Activated T-helper 1 cell treated with Interleukin-2 at 50 U/mL for 16 hours (primary cell): Measurements from ENCODE around the gene KIAA1671.

Experiments
- DNase-seq: peaks from one replicate; pipeline ENCODE4 v3.0.0-alpha.2; 2020; ENCODE audit warnings: low read depth

The KIAA1671 gene

GRCh38 chr22:25146307-25146706, 193.8 kb downstream of the KIAA1671 start:
- DNase-seq: no peak

DNA sequence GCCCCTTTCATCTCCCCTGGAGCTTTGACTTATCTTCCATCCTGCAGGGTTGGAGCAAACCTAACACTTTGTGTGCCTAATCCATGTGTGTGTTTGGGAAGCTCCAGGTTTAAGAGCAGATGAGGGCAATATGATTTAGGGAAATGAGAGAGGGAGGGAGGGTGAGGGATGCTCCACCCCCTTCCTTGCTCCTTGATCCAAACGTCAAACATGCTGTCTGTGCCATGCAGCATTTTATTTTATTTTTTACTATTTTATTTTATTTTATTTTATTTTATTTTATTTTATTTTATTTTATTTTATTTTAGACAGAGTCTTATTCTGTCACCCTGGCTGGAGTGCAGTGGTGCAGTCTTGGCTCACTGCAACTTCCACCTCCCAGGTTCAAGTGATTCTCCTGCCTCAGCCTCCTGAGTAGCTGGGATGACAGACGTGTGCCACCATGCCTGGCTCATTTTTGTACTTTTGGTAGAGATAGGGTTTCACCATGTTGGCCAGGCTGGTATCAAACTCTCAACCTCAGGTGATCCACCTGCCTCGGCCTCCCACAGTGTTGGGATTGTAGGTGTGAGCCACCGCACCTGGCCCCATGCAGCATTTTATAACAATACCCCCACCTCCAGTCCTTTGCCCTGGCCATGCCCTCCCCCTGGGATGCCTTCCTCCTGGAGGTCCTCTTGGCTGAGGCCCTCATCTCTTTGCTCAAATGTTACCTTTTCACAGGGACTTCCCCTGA, 194.6 kb downstream of the KIAA1671 start:
- no peak for DNase-seq

DNA sequence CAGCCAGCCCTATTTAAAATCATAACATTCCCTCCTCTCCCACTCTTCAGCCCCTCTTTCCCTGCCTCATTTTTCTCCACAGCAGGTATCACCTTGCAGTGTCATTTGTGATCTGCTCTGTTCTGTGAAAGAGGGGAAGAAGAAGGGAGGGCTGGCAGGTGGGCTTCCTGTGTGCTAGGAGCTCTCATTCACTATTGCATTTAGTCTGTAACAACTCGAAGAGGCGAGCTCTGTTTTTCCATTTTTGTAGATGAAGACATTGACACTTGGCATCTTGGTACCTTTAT, 195.1 kb downstream of the KIAA1671 start:
- no peak for DNase-seq

DNA sequence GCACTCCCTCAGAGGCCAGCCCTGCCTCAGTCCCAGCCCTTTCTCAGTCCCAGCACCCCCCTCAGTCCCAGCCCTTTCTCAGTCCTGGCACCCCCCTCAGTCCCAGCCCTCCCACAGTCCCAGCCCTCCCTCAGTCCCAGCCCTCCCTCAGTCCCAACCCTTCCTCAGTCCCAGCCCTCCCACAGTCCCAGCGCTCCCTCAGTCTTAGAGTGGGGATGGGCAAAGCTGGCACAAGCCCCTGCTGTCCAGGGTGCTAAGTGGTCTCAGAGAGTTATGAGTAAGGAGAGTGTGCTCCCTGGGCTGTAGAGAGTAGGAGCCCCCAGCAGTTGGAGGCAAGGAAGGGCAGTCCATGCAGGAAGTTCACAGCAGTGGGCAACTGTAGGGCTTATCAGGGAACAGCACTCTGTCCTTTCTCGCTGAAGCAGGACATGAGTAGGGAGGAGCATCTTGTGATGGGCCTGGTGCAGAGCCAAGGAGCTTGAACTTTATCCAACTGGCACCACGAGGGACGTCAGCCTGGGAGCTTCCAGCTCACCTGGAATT, 195.7 kb downstream of the KIAA1671 start:
- DNase-seq: no peak

DNA sequence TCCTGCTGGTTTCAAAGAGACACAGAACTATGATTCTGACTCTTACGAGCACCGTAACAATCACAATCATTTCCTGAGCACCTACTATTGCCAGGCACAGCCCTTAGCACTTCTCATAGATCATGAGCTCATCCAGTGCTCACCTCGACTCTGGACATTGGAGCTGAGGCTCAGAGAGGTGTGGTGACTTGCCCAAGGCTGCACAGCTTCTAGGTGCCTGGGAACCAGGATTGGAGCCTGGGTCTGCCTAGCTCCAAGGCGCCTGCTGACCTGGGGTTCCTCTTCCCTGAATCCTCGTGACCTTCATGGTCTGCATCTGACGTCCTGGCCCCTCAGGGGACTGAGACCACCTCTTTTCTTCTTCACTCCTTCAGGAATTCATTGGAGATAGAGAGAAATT, 196.5 kb downstream of the KIAA1671 start:
- no peak for DNase-seq

- no peak for DNase-seq
These were observed 201.6 kb downstream of the KIAA1671 start for GRCh38 chr22:25153961-25154666.

DNA sequence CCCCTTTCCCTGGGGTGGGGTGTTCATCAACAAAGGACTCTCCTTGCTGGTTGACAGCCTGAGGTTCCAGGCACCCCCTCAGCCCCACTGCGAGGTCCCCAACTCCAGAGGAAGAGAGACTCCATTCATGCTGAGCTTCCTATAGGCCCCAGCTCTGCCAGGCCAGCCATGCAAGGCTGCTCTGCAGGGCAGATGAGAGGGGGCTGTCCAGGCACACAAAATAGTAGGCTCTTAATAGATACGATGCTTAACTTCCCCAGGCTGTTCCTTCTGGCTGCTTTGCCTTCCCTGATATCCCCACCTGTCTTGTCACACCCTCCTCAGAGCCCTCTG, 202.1 kb downstream of the KIAA1671 start:
- no peak for DNase-seq

GRCh38 chr22:25156736-25157135, 204.2 kb downstream of the KIAA1671 start:
- DNase-seq: no peak

GRCh38 chr22:25159028-25159427, 206.5 kb downstream of the KIAA1671 start:
- no peak for DNase-seq

DNA sequence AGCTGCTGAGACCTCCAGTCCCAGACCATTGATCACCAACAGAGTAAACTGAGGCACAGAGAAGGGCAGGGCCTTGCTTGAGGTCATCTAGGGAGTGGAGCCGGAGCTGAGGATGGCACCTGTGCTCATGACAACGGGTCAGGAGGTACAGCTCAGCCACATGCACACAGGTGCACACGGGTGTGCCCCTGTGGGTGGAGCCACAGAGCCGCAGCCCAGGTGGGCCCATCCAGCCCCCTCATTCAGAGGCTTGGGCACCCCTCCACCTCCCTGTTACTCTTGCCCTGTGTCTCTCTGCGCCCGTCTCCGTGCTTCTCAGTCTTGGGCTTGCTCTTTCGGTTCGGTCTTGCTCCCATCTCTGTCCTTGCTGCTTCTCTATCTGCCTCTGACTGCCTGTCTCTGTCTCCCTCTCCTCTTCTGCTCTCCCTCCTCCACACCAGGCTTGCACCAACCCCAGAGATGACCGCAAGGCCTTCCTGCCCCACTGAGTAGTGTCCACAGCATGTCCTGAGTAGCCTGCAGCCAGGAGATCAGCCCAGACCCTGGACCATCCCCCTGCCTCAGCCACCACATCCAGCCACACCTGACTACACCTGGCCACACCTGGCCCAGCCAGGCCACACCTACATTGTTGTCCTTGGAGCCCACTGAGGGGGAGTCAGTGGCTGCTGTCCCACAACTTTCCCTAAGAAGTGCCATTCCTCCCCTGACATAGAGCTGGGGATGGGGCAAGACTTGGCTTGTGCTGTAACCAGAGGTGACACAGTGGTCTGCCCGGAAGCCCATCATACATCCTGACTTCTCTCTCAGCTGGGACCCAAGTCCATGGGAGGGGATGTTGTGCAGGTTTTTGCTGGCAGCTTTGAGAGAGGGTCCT, 207.8 kb downstream of the KIAA1671 start:
- no peak for DNase-seq

DNA sequence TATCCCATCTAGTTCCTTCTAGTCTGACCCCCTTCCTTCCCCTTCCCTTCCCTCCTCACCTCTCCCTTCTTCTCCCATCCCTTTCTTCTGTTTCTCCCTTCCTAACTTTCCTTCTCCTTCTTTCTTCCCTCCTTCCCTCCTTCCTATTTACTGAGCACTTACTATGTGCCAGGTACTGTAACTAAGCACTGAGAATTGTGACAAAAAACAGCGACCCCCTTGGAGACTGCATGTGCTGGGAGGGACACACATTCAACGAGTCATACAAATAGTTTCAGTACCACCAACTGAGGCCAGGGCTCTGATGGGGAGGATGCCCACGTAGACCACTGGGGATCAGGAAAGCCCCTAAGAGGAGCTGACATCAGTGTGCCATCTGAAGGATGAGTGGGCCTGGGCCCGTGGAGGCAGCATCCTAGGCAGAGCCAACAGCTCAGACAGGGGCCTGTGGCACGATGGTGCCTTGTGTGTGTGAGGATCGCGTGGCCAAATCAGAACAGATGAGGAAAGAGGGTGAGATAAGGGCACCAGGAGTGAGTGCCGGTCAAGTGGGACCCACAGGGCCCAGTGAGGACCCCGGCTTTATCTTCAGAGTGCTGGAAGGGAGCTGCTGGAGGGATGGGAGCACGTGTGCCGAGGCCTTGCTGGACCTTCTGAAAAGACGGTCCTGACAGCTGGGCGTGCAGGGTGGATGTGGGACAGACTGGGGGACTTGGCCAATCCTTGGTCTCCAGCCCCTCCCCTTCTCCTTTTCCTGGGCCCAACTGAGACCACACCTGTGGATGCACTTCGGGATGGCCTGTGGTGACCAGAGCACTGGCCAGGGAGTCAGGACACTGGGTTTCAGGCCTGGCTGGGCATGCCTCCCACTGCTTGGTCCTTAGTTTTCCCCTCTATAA, 208.8 kb downstream of the KIAA1671 start:
- DNase-seq: no peak

DNA sequence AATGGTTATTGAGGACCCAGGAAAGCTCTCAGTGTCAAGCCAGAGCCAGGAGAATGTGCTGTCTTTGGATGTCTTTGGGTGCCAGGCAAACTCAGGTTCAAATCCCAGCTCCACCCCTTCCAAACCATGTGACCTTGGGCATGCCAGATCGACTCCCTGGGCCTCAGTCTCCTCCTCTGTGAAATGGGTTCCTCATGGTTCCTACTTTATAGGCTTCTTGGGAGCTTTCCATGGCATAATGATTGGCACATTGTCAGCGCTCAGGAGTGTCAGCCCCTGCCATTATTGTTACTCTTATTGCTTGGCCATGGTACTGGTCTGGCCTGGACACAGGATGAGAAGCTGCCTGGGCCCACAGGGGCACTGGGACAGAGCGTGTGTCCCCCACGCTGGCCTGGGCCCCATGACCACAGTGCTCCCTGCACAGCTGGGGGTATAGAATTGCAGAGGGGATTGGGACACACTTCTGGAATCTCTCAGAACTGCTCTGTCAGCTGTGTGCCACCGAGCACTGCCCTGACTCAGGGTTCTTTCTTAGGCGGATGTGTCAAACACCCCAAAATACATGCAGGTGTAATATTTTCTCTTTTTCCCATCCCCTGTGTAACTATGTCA, 209.5 kb downstream of the KIAA1671 start:
- no peak for DNase-seq

DNA sequence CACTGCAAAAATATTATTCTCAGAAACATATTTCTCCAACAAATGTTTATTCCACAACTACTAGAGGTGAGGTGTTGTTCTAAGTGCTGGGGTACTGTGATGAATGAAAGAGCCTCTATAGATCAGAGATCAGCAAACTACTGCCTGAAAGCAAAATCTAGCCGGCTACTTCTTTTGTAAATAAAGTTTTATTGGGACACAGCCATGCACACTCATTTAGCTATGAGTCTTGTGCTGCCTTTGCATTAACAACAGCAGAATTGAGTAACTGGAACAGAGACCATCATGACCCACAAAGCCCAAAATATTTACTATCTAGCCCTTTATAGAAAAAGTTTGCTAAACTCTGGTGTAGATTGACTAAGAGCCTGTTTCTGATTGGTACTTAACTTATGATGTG, 210.0 kb downstream of the KIAA1671 start:
- no peak for DNase-seq

GRCh38 chr22:25165785-25166184, 213.3 kb downstream of the KIAA1671 start:
- no peak for DNase-seq

DNA sequence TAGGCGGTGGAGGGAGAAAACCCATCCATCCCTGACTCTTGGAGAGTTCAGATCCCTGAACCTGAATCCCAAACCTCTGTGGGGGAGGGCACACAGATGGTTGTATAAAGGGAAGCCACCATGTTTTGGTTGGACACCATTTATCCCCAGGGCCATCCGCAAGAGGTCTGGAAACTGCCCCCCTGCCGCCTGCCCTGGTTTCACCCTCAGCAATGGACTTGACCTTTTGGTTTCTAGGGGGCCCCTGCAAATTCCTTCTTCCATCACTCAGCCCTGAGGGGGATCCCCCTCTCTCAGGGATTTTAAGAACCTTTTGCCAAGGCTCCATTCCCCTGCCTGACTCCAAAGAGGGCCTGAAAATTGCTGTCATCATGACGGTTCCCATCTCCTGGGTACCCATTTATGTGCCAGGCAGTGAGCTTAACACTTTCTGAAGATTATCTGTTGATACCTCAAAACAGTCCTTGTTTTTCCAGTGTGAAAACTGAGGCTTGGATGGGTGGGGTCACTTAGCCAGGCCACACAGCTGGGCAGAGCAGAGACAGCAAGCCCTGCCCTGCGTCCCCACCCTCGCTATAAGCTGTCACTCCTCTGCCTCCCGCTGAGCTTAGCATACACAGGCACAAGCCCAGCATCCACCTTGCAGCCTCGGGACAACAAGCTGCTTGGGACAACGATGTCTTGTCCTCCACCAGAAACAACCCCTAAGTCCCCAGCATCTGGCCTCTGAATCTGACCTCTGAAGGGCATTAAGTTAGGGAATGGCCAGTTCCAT, 213.9 kb downstream of the KIAA1671 start:
- no peak for DNase-seq

DNA sequence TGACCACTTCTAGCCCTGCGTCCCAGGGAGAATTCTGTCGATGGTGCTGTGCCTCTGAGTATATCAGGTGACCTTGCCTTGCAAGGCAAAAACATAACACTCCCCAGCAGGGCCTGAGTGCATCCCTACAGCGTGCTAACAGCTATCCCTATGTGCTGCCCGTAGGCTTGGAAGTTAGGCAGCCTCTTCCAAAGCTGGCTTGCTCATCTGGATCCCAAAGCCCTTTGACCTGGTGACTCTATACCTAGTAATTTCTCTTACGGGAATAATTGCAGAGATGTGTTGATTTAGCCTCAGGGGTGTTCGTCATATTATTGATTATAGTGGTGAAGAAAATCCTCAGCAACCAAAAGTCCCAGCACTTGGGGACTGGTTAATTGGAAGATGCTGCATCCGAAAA, 214.6 kb downstream of the KIAA1671 start:
- no peak for DNase-seq

DNA sequence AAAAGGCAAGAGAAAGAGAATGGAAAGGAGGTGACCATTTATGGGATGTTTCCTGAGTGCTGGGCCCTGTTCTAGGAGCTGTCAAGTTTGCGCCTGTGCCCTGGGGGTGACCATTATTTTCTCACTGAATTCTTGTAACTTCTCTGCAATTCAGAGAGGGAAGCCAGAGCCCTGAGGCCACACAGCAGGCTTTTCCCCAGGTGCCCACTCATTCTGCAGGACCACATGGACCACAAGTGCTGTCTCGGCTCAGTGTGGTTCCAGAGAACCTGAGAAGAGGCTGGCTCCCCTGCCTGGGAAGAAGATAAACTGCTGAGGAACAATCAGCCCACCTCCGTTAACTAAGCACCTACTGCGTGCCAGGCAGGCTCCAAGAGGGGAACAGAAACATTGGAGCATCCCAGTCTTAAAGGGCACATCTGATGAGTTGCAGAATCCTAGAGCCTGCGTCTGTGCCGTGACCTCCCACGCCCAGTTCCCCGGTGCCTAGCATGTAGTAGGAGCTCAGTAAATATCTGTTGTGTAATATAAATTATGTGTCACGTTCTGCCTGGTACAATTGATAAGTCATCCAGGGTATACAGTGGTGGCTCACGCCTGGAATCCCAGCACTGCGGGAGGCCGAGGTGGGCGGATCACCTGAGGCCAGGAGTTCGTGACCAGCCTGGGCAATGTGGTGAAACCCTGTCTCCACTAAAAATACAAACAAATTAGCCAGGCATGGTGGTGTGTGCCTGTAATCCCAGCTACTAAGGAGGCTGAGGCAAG, 215.5 kb downstream of the KIAA1671 start:
- no peak for DNase-seq

GRCh38 chr22:25169278-25170031, 216.9 kb downstream of the KIAA1671 start:
- DNase-seq: no peak

GRCh38 chr22:25170426-25170980, 218.0 kb downstream of the KIAA1671 start:
- DNase-seq: no peak
